ENCODE measurements around the gene CDK15.

DNA sequence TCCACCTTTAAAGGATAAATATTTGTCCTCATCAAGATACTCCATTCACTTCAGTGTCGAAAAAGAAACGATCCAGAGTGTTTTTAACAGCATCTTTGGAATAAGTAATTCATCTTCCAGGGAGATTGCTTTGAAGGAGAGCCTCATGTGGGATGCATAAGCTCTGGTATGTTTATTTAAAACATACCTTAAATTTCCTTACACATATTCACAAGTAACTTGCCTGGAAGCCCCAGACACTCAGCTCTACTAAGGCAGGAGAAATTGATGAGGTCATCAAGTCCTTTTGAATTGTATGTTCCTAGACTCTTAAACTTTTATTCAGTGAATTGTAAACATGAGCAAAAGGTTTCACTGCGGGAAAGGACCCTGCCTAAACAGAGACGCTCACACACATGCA, 103.0 kb downstream of the CDK15 start:
- no peak for TF ChIP-seq CTCF (IDR thresholded peaks at IDR 0.05)
- TF ChIP-seq POLR2A (IDR thresholded peaks at IDR 0.05), result no peak
